AG04450 (cell line): ENCODE results near the gene VIL1. TPM values are rescaled to one million over a fixed set of nuclear protein-coding genes. Genes with fewer than 3 reads are reported as not detected.

Experiments
- CTCF ChIA-PET: fragments of 300-600, 350-600 bp; formaldehyde crosslinking; extraction: SDS; loops from one replicate; lab custom pipeline; 2022; ENCODE audit warnings: antibody characterized with exemption, inconsistent platforms; lab: Charles Lee
- POLR2A ChIA-PET: fragments of 350-600 bp; formaldehyde crosslinking; extraction: SDS; loops from one replicate; lab custom pipeline; 2021; ENCODE audit warnings: antibody characterized with exemption, inconsistent platforms; lab: Yijun Ruan, JAX
- DNase-seq: peaks from one replicate; pipeline ENCODE4 v3.0.0-alpha.2; 2011; ENCODE audit warnings: low read depth, low spot score
- H3K27ac ChIP-seq: one replicate; pipeline ENCODE4 v1.5.1; 2012; ENCODE audit warnings: low read depth, low read length, control low read depth
- H3K27me3 ChIP-seq: one replicate; pipeline ENCODE4 v1.6.0; 2012; ENCODE audit warnings: low read length; ENCODE audit not compliant: control insufficient read depth, insufficient read depth
- H3K4me3 ChIP-seq: 2 replicates; pipeline ENCODE4 v1.5.1; 2011; ENCODE audit warnings: mild to moderate bottlenecking, low read depth, low read length, control low read depth
- H3K9me3 ChIP-seq: 2 replicates; pipeline ENCODE4 v1.5.1; 2012; ENCODE audit warnings: low read length; ENCODE audit not compliant: control insufficient read depth, insufficient read depth
- polyA plus RNA-seq: library from polyadenylated mRNA; depleted of rRNA; stranded (reverse); fragments of >200 nt; gene quantifications from 2 replicates; pipeline ENCODE4 v1.2.3, GENCODE V29; 2011
- TF ChIP-seq, protein P1 (sequence below): IDR thresholded peaks from 2 replicates; pipeline ENCODE4 v1.5.1; 2011; ENCODE audit warnings: low read depth, low read length, control low read depth, inconsistent platforms

VIL1 gene
- polyA plus RNA-seq, 1 experiment: not detected

GRCh38 chr2:218402491-218402901, 16.4 kb upstream of the VIL1 start:
- DNase-seq: no peak
- ChIA-PET CTCF (interaction anchor here (1.7 kb wide), 1 partner anchor 129 kb away, joined by 6 read pairs; no protein-coding TSS in a partner anchor), POLR2A (no interaction called here)
- TF ChIP-seq, protein P1, sequence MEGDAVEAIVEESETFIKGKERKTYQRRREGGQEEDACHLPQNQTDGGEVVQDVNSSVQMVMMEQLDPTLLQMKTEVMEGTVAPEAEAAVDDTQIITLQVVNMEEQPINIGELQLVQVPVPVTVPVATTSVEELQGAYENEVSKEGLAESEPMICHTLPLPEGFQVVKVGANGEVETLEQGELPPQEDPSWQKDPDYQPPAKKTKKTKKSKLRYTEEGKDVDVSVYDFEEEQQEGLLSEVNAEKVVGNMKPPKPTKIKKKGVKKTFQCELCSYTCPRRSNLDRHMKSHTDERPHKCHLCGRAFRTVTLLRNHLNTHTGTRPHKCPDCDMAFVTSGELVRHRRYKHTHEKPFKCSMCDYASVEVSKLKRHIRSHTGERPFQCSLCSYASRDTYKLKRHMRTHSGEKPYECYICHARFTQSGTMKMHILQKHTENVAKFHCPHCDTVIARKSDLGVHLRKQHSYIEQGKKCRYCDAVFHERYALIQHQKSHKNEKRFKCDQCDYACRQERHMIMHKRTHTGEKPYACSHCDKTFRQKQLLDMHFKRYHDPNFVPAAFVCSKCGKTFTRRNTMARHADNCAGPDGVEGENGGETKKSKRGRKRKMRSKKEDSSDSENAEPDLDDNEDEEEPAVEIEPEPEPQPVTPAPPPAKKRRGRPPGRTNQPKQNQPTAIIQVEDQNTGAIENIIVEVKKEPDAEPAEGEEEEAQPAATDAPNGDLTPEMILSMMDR: no peak
- H3K4me3 ChIP-seq: no peak overlapping the region
- H3K27ac ChIP-seq: no peak overlapping the region
- H3K9me3 ChIP-seq: no peaks in the 10 kb centered on the region; the same call in 1 of the 2 replicates
- H3K27me3 ChIP-seq: no peaks in the 10 kb centered on the region

GRCh38 chr2:218402911-218403411, 16.0 kb upstream of the VIL1 start:
- Histone ChIP-seq H3K27me3 (no peaks in the 10 kb centered on the region), H3K27ac (no peak overlapping the region), H3K9me3 (no peaks in the 10 kb centered on the region; the same call in 1 of the 2 replicates), H3K4me3 (no peak overlapping the region)
- DNase-seq: no peak
- CTCF ChIA-PET: interaction anchor here (1.7 kb wide), 1 partner anchor 130 kb away, joined by 6 read pairs; no protein-coding TSS in a partner anchor
- TF ChIP-seq, protein P1: no peak
- POLR2A ChIA-PET: no interaction called here

DNA sequence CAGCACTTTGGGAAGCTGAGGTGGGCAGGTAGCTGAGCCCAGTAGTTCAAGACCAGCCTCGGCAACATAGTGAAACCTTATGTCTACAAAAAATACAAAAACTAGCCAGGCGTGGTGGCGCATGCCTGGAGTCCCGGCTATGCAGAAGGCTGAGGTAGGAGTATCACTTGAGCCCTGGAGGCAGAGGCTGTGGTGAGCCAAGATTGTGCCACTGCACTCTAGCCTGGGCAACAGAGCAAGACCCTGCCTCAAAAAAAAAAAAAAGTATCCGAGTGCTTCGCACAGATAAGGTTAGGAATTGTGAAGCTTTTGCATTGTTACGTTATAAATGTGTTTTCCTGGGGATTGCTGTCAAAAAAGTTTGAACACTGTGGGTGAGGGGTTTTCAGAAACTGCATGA, 15.1 kb upstream of the VIL1 start:
- no peaks in the 10 kb centered on the region for H3K27me3 ChIP-seq
- CTCF ChIA-PET: interaction anchor here (0.9 to 1.8 kb wide), 4 partner anchors 8 to 132 kb away, joined by 3 to 9 read pairs (median 4); no protein-coding TSS in a partner anchor
- no peaks in the 10 kb centered on the region for H3K9me3 ChIP-seq
- DNase-seq: no peak
- POLR2A ChIA-PET: interaction anchor here (0.5 kb wide), 1 partner anchor 41 kb away, joined by 3 read pairs; no protein-coding TSS in a partner anchor
- no peak overlapping the region for H3K4me3 ChIP-seq
- H3K27ac ChIP-seq: no peak overlapping the region
- TF ChIP-seq, protein P1: no peak

DNA sequence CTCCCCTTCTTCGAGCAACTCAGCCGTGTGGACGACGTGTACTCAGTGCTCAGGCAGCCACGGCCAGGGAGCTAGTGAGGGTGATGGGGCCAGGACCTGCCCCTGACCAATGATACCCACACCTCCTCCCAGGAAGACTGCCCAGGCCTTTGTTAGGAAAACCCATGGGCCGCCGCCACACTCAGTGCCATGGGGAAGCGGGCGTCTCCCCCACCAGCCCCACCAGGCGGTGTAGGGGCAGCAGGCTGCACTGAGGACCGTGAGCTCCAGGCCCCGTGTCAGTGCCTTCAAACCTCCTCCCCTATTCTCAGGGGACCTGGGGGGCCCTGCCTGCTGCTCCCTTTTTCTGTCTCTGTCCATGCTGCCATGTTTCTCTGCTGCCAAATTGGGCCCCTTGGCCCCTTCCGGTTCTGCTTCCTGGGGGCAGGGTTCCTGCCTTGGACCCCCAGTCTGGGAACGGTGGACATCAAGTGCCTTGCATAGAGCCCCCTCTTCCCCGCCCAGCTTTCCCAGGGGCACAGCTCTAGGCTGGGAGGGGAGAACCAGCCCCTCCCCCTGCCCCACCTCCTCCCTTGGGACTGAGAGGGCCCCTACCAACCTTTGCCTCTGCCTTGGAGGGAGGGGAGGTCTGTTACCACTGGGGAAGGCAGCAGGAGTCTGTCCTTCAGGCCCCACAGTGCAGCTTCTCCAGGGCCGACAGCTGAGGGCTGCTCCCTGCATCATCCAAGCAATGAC, 14.4 kb upstream of the VIL1 start:
- no peak for DNase-seq
- Histone ChIP-seq H3K27me3 (no peaks in the 10 kb centered on the region), H3K9me3 (no peaks in the 10 kb centered on the region), H3K27ac (peak overlapping the region; percentile 21), H3K4me3 (no peak overlapping the region)
- ChIA-PET CTCF (interaction anchor here (0.9 to 1.8 kb wide), 5 partner anchors 8 to 133 kb away, joined by 3 to 9 read pairs (median 3); partner anchors contain the start of gene TMBIM1), POLR2A (no interaction called here)
- TF ChIP-seq, protein P1: no peak
